Measurements from ENCODE around the gene MMADHC. TPM values are rescaled to one million over a fixed set of nuclear protein-coding genes. Genes with fewer than 3 reads are reported as not detected.

Gene MMADHC
- total and polyA plus RNA-seq, 2 of the 13 experiments (the other 11 are each of a cell fraction or from before 2014, with no cell fraction given), result 90.2 to 210 TPM

- CTCF ChIA-PET (ENCODE audit: low intra/inter-chr PET ratio, low total read pairs), result no interaction called here
- H4K20me1 ChIP-seq (ENCODE audit: insufficient read depth, low read length), result no peaks in the 10 kb centered on the region
Observed at GRCh38 chr2:149552226-149552625, 35.3 kb downstream of the MMADHC start.

More at GRCh38 chr2:149552226-149552625, 35.3 kb downstream of the MMADHC start:
- POLR2A ChIA-PET, result no interaction called here
- intact Hi-C loops (cut with micrococcal nuclease; ENCODE audit: unreplicated experiment), result no loop called here
- Histone ChIP-seq H2AFZ (ENCODE audit: low read length) (no peak overlapping the region), H3K4me2 (ENCODE audit: low read depth, low read length) (no peak overlapping the region), H3K27me3 (ENCODE audit: control insufficient read depth in 1 of 2, insufficient read depth in 2 of 2, low read length in 2 of 2) (no peaks in the 10 kb centered on the region), H3K9me3 (ENCODE audit: low read length) (no peaks in the 10 kb centered on the region), H3K9ac (ENCODE audit: insufficient read depth, low read depth, low read length) (no peak overlapping the region), H3K36me3 (replicated peaks in 1 of 2; ENCODE audit: control insufficient read depth in 1 of 2, insufficient read depth in 2 of 2, low read length in 2 of 2) (no peaks in the 10 kb centered on the region), H3K4me1 (ENCODE audit: insufficient read depth, low read length) (no peaks in the 10 kb centered on the region), H3K27ac (ENCODE audit: extremely low read length, insufficient read depth, low read length) (no peak overlapping the region), H3K4me3 (replicated peaks in 1 of 3; ENCODE audit: insufficient read depth in 1 of 3, low read depth in 2 of 3, low read length in 3 of 3) (no peak overlapping the region), H3K79me2 (ENCODE audit: insufficient read depth, low read length) (no peaks in the 10 kb centered on the region)
- no peak for TF ChIP-seq ZNF367 (CRISPR knock-in tag; IDR thresholded peaks at IDR 0.05; ENCODE audit: borderline replicate concordance)
- TF ChIP-seq SCMH1 (CRISPR knock-in tag; IDR thresholded peaks at IDR 0.05; ENCODE audit: borderline replicate concordance), result no peak
- TF ChIP-seq ZNF790 (CRISPR knock-in tag; IDR thresholded peaks at IDR 0.05; ENCODE audit: borderline replicate concordance), result no peak
- no peak for TF ChIP-seq GATAD1 (CRISPR knock-in tag; IDR thresholded peaks at IDR 0.05)
- TF ChIP-seq ZNF101 (CRISPR knock-in tag; IDR thresholded peaks at IDR 0.05; ENCODE audit: borderline replicate concordance, low read depth), result no peak
- no peak for TF ChIP-seq HOXA7 (CRISPR knock-in tag; IDR thresholded peaks at IDR 0.05)
- no peak for TF ChIP-seq ZNF687 (CRISPR knock-in tag; IDR thresholded peaks at IDR 0.05)
- TF ChIP-seq TAF15 (IDR thresholded peaks at IDR 0.05; ENCODE audit: low read depth, low read length, poor library complexity, severe bottlenecking), result no peak
- no peak for TF ChIP-seq ZSCAN20 (CRISPR knock-in tag; IDR thresholded peaks at IDR 0.05; ENCODE audit: borderline replicate concordance)
- no peak for TF ChIP-seq MEF2D (CRISPR knock-in tag; IDR thresholded peaks at IDR 0.05)
- TF ChIP-seq ZFP62 (CRISPR knock-in tag; IDR thresholded peaks at IDR 0.05), result no peak
- no peak for TF ChIP-seq RFX1 (IDR thresholded peaks at IDR 0.05)
- TF ChIP-seq, protein P1, sequence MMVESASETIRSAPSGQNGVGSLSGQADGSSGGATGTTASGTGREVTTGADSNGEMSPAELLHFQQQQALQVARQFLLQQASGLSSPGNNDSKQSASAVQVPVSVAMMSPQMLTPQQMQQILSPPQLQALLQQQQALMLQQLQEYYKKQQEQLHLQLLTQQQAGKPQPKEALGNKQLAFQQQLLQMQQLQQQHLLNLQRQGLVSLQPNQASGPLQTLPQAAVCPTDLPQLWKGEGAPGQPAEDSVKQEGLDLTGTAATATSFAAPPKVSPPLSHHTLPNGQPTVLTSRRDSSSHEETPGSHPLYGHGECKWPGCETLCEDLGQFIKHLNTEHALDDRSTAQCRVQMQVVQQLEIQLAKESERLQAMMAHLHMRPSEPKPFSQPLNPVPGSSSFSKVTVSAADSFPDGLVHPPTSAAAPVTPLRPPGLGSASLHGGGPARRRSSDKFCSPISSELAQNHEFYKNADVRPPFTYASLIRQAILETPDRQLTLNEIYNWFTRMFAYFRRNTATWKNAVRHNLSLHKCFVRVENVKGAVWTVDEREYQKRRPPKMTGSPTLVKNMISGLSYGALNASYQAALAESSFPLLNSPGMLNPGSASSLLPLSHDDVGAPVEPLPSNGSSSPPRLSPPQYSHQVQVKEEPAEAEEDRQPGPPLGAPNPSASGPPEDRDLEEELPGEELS (CRISPR knock-in tag; IDR thresholded peaks at IDR 0.05), result no peak
- TF ChIP-seq, protein P2, sequence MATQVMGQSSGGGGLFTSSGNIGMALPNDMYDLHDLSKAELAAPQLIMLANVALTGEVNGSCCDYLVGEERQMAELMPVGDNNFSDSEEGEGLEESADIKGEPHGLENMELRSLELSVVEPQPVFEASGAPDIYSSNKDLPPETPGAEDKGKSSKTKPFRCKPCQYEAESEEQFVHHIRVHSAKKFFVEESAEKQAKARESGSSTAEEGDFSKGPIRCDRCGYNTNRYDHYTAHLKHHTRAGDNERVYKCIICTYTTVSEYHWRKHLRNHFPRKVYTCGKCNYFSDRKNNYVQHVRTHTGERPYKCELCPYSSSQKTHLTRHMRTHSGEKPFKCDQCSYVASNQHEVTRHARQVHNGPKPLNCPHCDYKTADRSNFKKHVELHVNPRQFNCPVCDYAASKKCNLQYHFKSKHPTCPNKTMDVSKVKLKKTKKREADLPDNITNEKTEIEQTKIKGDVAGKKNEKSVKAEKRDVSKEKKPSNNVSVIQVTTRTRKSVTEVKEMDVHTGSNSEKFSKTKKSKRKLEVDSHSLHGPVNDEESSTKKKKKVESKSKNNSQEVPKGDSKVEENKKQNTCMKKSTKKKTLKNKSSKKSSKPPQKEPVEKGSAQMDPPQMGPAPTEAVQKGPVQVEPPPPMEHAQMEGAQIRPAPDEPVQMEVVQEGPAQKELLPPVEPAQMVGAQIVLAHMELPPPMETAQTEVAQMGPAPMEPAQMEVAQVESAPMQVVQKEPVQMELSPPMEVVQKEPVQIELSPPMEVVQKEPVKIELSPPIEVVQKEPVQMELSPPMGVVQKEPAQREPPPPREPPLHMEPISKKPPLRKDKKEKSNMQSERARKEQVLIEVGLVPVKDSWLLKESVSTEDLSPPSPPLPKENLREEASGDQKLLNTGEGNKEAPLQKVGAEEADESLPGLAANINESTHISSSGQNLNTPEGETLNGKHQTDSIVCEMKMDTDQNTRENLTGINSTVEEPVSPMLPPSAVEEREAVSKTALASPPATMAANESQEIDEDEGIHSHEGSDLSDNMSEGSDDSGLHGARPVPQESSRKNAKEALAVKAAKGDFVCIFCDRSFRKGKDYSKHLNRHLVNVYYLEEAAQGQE (IDR thresholded peaks at IDR 0.05; ENCODE audit: borderline replicate concordance in 1 of 2, low read depth in 1 of 2, low read length in 2 of 2), result no peak
- TF ChIP-seq ASH2L (IDR thresholded peaks at IDR 0.05; ENCODE audit: insufficient read length, low read depth, low read length), result no peak
- no peak for TF ChIP-seq SRSF9 (IDR thresholded peaks at IDR 0.05; ENCODE audit: borderline replicate concordance, insufficient read depth, low read depth, low read length, poor library complexity, severe bottlenecking)
- DNase-seq (ENCODE audit: low spot score), result no peak
- no peak for ATAC-seq
- 79% methylated on average over 4 of the region's 4 CpGs for WGBS (ENCODE audit: low lambda C conversion rate)
- in situ Hi-C loops (cut with HindIII; ENCODE audit: extremely low pct_ligation_motif_present, low pct_unique_long_range_greater_than_20kb), result no loop called here
- FAIRE-seq, result no peak
- BruUV-seq (replicated peaks), result no TSS peak

Measured in HepG2 (cell line).